ENCODE data around the gene EIF4E3. TPM values are rescaled to one million over a fixed set of nuclear protein-coding genes. Genes with fewer than 3 reads are reported as not detected.

EIF4E3 gene
- total RNA-seq, 1 donor: 0.43 TPM

DNA sequence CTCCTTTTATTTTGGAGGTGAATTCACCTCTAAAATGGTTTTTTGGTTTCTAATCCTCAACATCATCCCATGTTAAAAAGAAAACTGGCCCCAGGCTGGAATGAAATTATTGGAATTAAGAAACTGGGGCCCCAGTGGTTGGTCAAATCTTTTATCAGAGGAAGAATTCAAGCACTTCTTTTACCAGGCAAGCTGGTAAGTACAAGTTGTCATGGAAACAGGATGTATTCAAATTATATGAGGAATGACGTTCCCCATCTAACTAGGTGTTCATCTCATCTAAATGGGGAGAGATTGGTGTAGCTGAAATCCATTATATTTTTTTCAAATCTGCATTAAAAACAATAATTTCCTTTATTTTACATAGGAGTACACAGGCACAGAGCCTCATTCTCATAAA is 9.7 kb upstream of the EIF4E3 start:
- no peak overlapping the region for H3K4me3 ChIP-seq (ENCODE audit: low read depth, low read length)
- DNase-seq (ENCODE audit: low read depth): no peak
- TF ChIP-seq, protein P1, sequence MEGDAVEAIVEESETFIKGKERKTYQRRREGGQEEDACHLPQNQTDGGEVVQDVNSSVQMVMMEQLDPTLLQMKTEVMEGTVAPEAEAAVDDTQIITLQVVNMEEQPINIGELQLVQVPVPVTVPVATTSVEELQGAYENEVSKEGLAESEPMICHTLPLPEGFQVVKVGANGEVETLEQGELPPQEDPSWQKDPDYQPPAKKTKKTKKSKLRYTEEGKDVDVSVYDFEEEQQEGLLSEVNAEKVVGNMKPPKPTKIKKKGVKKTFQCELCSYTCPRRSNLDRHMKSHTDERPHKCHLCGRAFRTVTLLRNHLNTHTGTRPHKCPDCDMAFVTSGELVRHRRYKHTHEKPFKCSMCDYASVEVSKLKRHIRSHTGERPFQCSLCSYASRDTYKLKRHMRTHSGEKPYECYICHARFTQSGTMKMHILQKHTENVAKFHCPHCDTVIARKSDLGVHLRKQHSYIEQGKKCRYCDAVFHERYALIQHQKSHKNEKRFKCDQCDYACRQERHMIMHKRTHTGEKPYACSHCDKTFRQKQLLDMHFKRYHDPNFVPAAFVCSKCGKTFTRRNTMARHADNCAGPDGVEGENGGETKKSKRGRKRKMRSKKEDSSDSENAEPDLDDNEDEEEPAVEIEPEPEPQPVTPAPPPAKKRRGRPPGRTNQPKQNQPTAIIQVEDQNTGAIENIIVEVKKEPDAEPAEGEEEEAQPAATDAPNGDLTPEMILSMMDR (IDR thresholded peaks at IDR 0.05; ENCODE audit: insufficient read depth, low read depth, low read length): no peak

DNA sequence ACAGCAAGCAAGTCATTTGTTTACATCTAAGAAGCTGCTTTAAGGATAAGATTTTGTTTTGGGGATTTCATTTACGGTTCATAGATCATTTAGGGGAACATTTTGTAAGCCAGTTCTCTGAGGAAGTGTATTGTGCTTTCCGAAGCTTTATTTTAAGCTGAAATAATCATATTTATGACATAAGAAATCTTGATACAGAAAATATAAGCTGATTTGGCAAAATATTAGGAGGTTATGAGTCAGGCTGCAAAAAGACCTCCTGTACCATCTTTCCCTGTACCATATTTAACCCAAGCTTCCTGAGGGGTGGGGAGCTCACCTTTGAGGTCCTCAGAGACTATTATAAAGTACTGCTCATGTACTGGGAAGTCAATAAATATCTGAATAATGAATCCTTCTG is 8.1 kb upstream of the EIF4E3 start:
- TF ChIP-seq, protein P1 (IDR thresholded peaks at IDR 0.05; ENCODE audit: insufficient read depth, low read depth, low read length): no peak
- H3K4me3 ChIP-seq (ENCODE audit: low read depth, low read length): no peak overlapping the region
- no peak for DNase-seq (ENCODE audit: low read depth)

DNA sequence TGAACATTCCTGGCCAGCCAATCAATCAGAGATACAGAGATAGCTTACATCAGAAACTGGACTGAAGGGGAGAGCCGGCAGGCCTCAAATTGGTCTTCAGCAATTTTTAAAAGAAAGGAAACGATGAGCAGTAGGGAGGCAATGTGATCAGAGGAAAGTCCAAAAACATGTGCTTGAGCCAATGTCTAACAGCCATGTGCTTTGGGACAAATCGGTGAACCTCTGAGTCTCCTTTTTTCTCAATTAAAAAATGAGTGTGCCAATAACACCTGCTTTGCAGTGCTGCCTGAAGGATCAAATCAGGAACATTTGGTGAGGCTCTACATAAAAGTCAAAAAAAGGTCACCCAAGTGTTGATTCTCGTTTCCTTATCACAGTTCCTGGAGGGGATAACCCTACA is 7.4 kb upstream of the EIF4E3 start:
- TF ChIP-seq, protein P1 (IDR thresholded peaks at IDR 0.05; ENCODE audit: insufficient read depth, low read depth, low read length): no peak
- DNase-seq (ENCODE audit: low read depth): no peak

DNA sequence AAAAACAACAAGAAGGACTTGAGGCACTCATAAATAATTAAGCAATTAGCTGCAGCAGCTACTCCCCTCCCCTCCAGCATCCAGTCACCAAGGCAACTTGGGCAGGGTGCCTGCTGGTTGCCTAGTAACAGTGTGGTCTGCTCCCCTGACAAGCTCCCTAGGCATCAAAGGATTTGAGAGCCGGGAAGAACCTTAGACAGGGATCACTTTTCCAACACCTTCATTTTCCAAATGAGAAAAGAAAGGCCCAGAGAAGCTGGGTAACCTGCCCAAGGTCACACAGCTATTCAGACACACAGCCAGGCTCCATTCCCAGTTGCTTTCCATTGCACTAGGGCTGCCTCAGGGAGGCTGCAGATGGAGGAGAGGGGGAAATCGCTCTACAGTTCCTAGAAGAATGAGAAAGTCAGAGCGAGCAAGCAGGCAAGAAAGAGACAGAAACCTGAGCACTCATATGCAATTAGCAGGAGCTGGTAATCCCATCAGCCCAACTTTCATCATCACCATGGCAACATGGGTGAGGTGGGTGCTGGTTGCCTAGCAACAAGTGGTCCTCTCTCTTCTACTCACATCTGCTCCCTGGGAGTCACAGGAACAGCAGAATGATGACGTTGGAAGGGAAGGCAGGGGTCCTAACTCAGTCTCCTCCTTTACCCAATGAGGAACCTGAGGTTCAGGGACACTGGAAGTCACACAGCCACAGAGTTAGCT is 3.6 kb upstream of the EIF4E3 start:
- TF ChIP-seq, protein P1 (IDR thresholded peaks at IDR 0.05; ENCODE audit: insufficient read depth, low read depth, low read length): no peak
- H3K4me3 ChIP-seq (ENCODE audit: low read depth, low read length): no peak overlapping the region
- no peak for DNase-seq (ENCODE audit: low read depth)

More for the DNA sequence above, 7.4 kb upstream of the EIF4E3 start:
- H3K4me3 ChIP-seq (ENCODE audit: low read depth, low read length): no peak overlapping the region

DNA sequence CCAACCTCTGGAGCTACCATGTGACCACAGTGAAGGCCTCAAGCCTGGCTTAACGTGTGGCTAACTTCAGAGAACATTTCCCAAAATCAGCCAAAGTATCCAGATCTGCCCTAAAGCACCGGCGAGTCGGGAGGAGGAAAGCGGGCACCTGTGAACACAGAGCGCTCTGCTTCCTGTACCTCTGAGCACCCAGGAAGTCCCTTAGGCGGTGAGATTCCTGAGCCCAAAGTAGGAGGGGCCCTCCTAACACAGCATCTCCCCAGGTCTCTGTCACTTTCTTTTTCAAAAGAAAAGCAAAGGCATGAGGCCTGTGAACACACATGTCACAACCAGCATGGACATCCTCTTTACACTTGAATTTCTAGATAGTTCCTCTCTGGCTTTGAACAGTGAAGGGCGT is 944 bp upstream of the EIF4E3 start:
- TF ChIP-seq, protein P1 (IDR thresholded peaks at IDR 0.05; ENCODE audit: insufficient read depth, low read depth, low read length): no peak
- no peak for DNase-seq (ENCODE audit: low read depth)

DNA sequence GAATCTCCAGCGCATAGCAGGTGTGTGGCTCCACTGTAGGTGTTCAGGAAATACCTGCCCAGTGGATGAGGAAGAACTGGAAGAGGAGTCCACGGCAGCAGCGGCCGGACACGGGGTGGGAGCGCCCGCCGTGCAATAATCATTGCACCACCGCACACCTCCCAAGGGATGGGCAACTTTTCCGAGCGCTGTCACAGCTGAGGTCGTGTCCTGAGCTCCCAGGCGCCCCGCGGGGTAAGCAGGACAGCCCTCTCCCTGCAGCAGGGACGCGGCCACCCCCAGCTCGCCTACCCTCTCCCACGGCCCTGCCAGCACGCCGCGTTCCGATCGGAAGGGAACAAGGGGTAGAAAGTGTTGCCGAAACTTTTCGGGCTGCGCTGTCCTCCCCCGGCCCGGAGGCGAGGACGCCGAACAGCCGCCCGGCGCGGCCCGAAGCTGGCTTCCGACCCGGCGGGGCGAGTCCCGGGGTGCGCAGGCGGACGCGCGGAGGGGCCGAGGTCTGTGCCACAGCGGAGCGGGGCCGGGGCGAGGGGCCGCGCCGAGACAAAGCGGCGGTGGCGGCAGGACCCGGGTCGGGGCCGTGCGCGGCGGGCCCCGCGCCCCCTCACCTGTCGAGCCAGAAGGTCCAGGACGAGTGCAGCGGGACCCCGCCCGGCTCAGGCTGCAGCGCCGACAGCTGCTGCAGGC is 475 bp downstream of the EIF4E3 start:
- peak; percentile 5 for DNase-seq (ENCODE audit: low read depth)
- H3K4me3 ChIP-seq (ENCODE audit: low read depth, low read length): peak overlapping the region; percentile 72
- TF ChIP-seq, protein P1 (IDR thresholded peaks at IDR 0.05; ENCODE audit: insufficient read depth, low read depth, low read length): no peak

More for the DNA sequence above, 944 bp upstream of the EIF4E3 start:
- H3K4me3 ChIP-seq (ENCODE audit: low read depth, low read length): no peak overlapping the region
